Psoas muscle (tissue), 8 donors: ENCODE measurements around the gene COL10A1. TPM values are rescaled to one million over a fixed set of nuclear protein-coding genes. Genes with fewer than 3 reads are reported as not detected.

Experiments
- ATAC-seq, 4 donors: fragments of 200-7000 bp; cut with Tn5 transposase; one replicate each; pipeline ENCODE4 v1.9.1; 2020; ENCODE audit warnings: moderate library complexity in 3 of 4, mild to moderate bottlenecking in 2 of 4
- DNase-seq, 2 donors: peaks; one replicate each; pipeline ENCODE4 v3.0.0-alpha.2; 2020
- H3K27ac ChIP-seq: fragments of 200-600 bp; one replicate; pipeline ENCODE4 v1.8.0; 2022
- H3K27me3 ChIP-seq, 3 donors: fragments of 200-600 bp in 1 of 3; one replicate each; pipeline versions ENCODE4 v1.6.1 to v1.8.0; 2013 to 2022; ENCODE audit warnings: low read length in 2 of 3, mild to moderate bottlenecking in 2 of 3, moderate library complexity in 1 of 3; ENCODE audit not compliant: insufficient read depth in 3 of 3
- H3K36me3 ChIP-seq, 2 donors: fragments of 200-600 bp in 1 of 2; one replicate each; pipeline versions ENCODE4 v1.6.1 to v1.8.0; 2013 to 2022; ENCODE audit warnings: low read depth in 1 of 2, mild to moderate bottlenecking in 1 of 2, moderate library complexity in 1 of 2; ENCODE audit not compliant: insufficient read depth in 1 of 2
- H3K4me1 ChIP-seq: fragments of 200-600 bp; one replicate; pipeline ENCODE4 v1.8.0; 2022
- H3K4me3 ChIP-seq: fragments of 200-600 bp; one replicate; pipeline ENCODE4 v1.8.0; 2022; ENCODE audit warnings: mild to moderate bottlenecking
- H3K9me3 ChIP-seq: fragments of 200-600 bp; one replicate; pipeline ENCODE4 v1.8.0; 2022
- WGBS, 3 donors: extraction: QIAGEN DNeasy Blood & Tissue Kit; methylation state at CpG; one replicate each; pipeline versions ENCODE4 v1.1.6 to v1.1.7; 2013; 5-methylcytosine and 5-hydroxymethylcytosine counted together
- intact Hi-C, 2 donors: fragments of 100-400 bp; cut with DNase I; formaldehyde crosslinking; loops; one replicate each; pipeline versions ENCODE4 v1.11.0 to v1.14.2; 2022
- polyA plus RNA-seq, 3 donors: library from polyadenylated mRNA; stranded (reverse); fragments of 200-250 nt; gene quantifications; one replicate each; pipeline ENCODE4 v1.2.3, GENCODE V29; 2013
- total RNA-seq, 4 donors: library from RNA; stranded (reverse); fragmentation: NEBNext Ultra II Directional in 2 of 4; extraction: Animal tissue kit (Norgen Biotek cat#: 25700) in 2 of 4; gene quantifications; one replicate each; pipeline versions ENCODE4 v1.2.1 to v1.2.4, GENCODE V29; 2021 to 2023
- TF ChIP-seq, protein P1 (sequence below): fragments of 200-600 bp; IDR thresholded peaks from one replicate; pipeline ENCODE4 v1.8.0; 2022; ENCODE audit warnings: antibody characterized with exemption
- donor health status: healthy with polysubstance abuse.
- donor health status: DM: no; HTN: no; CAD: no; lungs with moderate emphysema.
- donor health status: Bipolar disorder and iron deficiency.
- donor health status: healthy.
- donor health status: DM: yes; HTN: yes; CAD: no.
- donor health status: DM: no; HTN: no; CAD: no.
- donor health status: DM: no; HTN: no; CAD: no.
- donor health status: DM: yes; HTN: yes; CAD: no.

The COL10A1 gene
- total and polyA plus RNA-seq, 7 donors, result 0.08 to 0.41 TPM; not detected in 5

DNA sequence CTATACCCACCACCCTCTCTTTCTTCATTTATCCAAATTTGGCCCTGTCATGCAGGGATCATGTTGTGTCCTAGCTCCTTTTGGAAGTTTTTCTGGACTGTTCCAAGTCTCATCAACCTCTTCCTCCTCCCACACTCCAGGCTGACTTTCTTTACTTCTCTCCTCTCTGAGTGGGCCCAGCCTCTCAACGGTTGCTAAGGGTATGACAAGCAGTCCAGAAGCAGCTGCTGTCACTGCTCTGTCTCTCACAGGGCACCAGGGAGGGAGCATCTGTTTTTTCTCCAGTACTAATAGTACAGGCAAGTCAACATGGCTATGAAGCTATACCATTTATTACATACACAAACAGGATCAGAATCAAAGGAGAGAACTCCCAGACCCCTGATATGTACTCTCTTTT is 17.1 kb downstream of the COL10A1 start:
- H3K36me3 ChIP-seq, result peaks cover 6 to 67% of the 10 kb centered on the region in 2 donors
- no peak for DNase-seq
- H3K27ac ChIP-seq, result no peak overlapping the region
- H3K27me3 ChIP-seq, result no peaks in the 10 kb centered on the region
- no peak overlapping the region for H3K4me3 ChIP-seq
- no peaks in the 10 kb centered on the region for H3K9me3 ChIP-seq
- TF ChIP-seq, protein P1, sequence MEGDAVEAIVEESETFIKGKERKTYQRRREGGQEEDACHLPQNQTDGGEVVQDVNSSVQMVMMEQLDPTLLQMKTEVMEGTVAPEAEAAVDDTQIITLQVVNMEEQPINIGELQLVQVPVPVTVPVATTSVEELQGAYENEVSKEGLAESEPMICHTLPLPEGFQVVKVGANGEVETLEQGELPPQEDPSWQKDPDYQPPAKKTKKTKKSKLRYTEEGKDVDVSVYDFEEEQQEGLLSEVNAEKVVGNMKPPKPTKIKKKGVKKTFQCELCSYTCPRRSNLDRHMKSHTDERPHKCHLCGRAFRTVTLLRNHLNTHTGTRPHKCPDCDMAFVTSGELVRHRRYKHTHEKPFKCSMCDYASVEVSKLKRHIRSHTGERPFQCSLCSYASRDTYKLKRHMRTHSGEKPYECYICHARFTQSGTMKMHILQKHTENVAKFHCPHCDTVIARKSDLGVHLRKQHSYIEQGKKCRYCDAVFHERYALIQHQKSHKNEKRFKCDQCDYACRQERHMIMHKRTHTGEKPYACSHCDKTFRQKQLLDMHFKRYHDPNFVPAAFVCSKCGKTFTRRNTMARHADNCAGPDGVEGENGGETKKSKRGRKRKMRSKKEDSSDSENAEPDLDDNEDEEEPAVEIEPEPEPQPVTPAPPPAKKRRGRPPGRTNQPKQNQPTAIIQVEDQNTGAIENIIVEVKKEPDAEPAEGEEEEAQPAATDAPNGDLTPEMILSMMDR, result no peak
- intact Hi-C loops, result no loop called here
- WGBS, 3 donors, result 20 to 41% (median 27%) methylated on average over 1 of the region's 1 CpG
- H3K4me1 ChIP-seq, result peaks cover 23% of the 10 kb centered on the region
- no peak for ATAC-seq

DNA sequence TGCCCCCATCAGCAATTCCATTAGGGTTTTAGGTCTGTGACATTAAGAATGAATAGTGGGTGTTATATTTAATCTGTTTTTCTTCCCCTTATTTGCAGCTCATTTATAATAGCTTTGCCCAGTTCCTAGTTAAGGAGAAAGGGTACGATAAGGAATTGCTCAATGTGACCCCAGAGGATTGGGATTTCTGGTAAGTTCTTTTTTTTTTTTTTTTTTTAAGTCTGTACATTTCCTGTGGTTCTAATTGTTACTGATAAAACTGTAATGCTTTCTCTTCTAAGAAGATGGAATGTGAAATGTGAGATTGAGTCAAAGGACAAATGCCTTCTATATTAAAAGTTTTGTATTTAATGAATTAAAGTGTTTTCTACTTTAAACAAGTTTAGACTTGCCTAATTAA is 19.8 kb downstream of the COL10A1 start:
- Histone ChIP-seq H3K4me1 (peaks cover 44% of the 10 kb centered on the region), H3K27ac (no peak overlapping the region), H3K36me3 (peaks cover 6 to 40% of the 10 kb centered on the region in 2 donors), H3K27me3 (no peaks in the 10 kb centered on the region), H3K9me3 (no peaks in the 10 kb centered on the region), H3K4me3 (no peak overlapping the region)
- TF ChIP-seq, protein P1, result no peak
- intact Hi-C loops, result no loop called here
- no peak for DNase-seq
- no peak for ATAC-seq
- 30 to 48% (median 40%) methylated on average over 1 of the region's 1 CpG for WGBS, 3 donors

DNA sequence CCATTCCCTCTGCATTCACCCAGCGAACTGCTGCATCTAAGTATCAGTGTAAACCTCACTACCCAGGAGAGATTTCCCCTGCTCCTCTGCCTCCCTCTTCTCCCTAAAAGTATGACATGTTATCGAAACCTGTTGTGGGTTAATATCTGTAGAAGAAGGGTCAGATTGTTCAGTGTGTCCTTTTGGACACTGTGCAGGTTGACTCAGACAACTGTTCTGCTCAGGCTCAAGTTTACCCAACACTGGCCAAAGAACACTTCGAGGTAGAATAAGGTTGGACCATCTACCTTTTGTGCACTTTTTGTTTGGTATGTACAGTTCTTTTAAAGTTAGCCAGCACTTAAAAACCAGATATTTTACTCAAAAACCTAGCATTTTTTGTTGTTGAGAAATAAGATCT is 20.7 kb downstream of the COL10A1 start:
- Histone ChIP-seq H3K4me1 (peaks cover 44% of the 10 kb centered on the region), H3K36me3 (peaks cover 2 to 31% of the 10 kb centered on the region in 2 donors), H3K27me3 (no peaks in the 10 kb centered on the region), H3K4me3 (no peak overlapping the region), H3K27ac (no peak overlapping the region), H3K9me3 (no peaks in the 10 kb centered on the region)
- WGBS, 3 donors, result 55 to 77% (median 63%) methylated on average over 3 of the region's 3 CpGs
- intact Hi-C loops, result no loop called here
- no peak for DNase-seq
- no peak for ATAC-seq
- TF ChIP-seq, protein P1, result no peak

DNA sequence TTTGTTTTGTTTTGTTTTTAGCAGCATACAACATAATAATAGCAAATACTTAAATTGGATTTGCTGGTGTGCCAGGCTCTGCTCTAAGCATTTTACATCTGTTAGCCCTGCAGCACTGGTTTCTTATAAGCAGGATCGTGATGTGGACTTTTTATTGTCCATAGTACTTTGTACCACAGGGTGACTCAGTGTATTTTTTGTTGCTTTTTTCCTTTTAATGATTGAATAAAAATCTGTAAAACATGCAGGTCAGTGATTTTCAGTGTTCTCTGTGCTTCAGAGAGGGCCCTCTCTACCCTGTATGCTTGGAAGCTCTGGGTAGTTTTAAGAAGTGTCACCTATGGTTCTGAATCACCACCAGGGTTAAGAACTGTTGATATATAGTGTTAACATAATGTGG is 21.3 kb downstream of the COL10A1 start:
- Histone ChIP-seq H3K4me1 (peaks cover 50% of the 10 kb centered on the region), H3K4me3 (no peak overlapping the region), H3K27ac (no peak overlapping the region), H3K9me3 (no peaks in the 10 kb centered on the region), H3K36me3 (peaks cover 0 to 26% of the 10 kb centered on the region in 2 donors), H3K27me3 (no peaks in the 10 kb centered on the region)
- TF ChIP-seq, protein P1, result no peak
- no peak for ATAC-seq
- intact Hi-C loops, result loop anchor here in 1 of 2 donors (5.0 kb wide), 1 partner anchor 42 kb away; the partner anchor contains the start of gene FRK
- 87 to 97% (median 95%) methylated on average over 1 of the region's 1 CpG for WGBS, 3 donors
- no peak for DNase-seq

DNA sequence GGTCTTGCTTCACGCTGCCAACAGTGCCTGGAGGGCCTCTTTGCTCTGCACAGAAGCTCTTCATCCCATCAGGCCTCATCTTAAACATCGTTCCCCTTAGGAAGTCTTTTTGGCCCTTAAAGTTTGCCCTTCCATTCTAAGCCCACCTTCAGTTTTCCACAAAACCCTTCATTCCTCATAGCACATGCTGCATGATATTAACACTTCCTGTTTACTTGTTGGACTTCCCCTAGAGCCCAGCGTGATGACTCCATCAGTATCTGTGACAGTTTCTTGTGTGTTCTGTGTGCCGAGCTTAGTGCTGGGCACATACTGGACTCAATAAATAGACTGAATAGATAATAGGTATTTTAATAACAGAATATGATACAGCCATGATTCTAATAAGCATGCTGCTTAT is 23.1 kb downstream of the COL10A1 start:
- Histone ChIP-seq H3K9me3 (no peaks in the 10 kb centered on the region), H3K36me3 (peaks cover 0 to 11% of the 10 kb centered on the region in 2 donors), H3K27ac (no peak overlapping the region), H3K4me1 (peaks cover 52% of the 10 kb centered on the region), H3K27me3 (no peaks in the 10 kb centered on the region), H3K4me3 (no peak overlapping the region)
- WGBS, 3 donors, result 69 to 84% (median 79%) methylated on average over 4 of the region's 4 CpGs
- DNase-seq, result no peak
- intact Hi-C loops, result loop anchor here in 1 of 2 donors (5.0 kb wide), 1 partner anchor 41 kb away; the partner anchor contains the start of gene FRK
- ATAC-seq, result no peak
- TF ChIP-seq, protein P1, result no peak
